Fibroblast of peridontal ligament (primary cell): ENCODE measurements around the gene PPM1A.
A peak's percentile ranks its signal among the peaks of the same experiment; 100 is the strongest.
"Not testable (repeated sequence)": the region's sequence is repeated elsewhere in the genome, so short reads cannot be mapped to it uniquely, and the experiment has no call there.

ENCODE experiments used
- DNase-seq: peaks from one replicate; pipeline ENCODE4 v3.0.0-alpha.2; 2010; ENCODE audit errors: extremely low read depth

PPM1A gene

DNA sequence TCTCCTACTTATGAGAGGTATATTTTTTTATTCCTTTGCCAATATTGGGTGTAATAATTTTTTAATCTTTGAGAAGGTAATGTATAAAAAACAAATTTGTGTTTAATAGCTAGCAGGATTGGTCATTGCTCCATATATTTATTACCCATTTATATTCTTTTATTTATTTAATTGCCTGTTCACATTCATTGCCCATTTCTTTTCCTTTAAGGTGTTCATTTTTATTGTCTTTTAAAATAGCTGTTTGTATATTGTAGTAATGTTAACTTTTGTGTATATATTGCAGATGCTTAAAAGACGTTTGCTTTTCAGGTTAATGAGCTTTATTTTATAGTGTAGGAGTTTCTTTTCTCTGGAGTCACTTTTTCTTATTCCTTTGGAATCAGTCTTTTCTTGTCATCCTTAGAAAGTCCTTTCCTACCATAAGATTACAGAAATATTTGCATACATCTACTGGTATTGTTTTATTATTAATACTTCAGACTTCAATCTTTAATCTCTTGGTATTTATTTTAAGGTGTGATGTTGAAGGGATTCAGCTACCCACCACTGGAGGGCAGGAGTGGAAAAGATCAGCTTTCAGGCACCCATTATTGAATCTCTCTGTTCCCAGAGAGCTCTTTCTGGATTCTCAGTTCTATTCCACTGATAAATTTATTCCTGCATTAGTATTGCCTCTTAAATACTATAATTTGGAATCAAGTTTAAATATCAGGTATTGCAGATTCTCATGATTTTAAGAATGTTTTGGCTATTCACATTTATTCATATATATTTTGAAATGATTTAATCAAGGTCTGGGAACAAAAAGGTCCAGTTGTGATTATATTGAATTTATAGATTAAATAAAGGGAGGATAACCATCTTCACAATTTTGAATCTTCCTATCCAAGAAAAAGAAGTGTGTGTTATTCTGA is 17.3 kb downstream of the PPM1A start:
- peak; percentile 14 for DNase-seq

DNA sequence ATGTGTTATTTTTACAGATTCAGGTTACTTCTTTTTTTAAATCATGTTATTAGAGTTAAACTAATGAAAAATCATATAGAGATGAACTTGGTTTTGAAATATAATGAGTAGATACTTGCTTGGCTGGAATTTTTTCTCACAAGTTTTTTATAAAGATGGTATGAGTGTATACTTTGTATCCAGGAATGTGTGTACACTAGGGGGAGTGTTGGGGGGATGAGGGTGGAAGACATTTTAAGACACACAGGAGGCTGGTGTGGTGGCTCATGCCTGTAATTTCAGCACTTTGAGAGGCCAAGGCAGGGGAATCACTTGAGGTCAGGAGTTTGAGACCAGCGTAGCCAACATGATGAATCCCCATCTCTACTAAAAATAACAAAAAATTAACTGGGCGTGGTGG is 23.2 kb downstream of the PPM1A start:
- no peak for DNase-seq

DNA sequence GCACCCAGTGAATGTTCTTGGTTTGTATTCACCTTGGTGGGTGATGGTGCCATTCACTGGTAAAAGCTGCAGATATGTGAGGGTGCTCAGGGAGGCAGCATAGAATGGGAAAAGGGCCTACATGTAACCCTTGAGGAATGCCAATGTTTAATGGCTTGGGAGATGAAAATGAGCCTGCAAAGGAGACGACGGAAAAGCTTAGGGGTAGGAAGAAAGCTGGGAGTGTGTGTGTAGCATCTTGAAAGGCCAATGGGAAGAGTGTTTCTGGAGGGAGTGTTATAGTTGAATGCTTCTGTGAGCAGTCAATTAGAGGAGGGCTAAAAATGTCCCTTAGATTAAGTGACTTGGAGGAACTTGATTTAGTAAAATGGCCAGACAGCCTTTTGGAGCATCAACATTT is 24.9 kb downstream of the PPM1A start:
- DNase-seq = no peak

DNA sequence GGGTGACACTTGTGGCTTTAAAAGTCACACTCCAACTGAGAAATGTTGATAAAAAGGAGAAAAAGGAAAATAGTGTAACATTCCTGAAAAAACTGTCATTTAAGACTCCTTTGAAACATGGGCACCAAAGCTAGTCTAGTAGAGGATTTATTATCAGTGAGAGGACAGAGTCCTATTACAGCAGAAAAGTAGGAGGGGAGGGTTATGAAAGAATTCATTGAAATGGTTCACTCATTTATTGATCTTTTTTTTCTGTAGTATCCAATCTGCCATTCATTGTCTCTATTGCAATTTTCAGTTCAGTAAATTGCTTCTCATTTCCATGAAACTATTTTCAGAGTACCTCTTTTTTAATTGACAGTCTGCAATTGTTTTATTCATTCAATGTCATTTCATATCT is 25.4 kb downstream of the PPM1A start:
- DNase-seq = no peak

DNA sequence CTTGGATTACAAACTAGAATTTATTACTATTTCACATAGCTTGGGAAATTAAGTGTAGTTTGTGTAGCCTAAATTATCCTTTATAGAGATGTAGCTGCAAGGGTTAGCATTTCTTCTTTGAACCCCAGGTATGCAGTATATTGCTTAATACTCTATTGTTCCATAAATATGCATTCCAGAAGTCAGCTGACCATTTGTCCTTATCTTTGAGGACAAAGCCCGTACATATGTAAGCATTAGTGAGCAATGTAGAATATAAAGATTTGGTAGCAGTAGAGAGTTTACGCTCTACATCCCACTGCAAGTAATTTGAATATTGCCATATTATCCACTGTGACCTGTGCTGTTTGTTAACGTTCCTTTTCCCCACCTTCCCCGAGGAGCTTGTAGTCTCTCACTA is 26.9 kb downstream of the PPM1A start:
- DNase-seq = no peak

DNA sequence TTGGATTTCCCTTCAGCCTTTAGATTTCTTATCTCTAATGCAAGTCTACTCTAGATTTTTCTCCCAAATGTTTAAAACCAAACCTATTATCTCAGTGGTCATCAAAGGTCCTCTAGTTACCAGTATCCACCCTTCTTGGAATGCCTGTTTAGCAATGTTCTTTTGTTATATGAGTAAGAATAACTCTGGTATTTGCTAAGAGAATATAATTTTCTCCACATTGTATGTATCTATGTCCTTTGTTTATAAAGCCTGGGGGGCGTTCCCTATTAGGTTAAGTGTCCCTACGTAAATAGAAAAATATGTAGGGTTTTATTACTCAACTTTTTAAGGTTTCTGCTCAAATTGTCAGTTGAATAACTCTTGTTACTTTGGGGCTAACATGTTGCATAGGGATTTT is 27.3 kb downstream of the PPM1A start:
- DNase-seq = no peak

DNA sequence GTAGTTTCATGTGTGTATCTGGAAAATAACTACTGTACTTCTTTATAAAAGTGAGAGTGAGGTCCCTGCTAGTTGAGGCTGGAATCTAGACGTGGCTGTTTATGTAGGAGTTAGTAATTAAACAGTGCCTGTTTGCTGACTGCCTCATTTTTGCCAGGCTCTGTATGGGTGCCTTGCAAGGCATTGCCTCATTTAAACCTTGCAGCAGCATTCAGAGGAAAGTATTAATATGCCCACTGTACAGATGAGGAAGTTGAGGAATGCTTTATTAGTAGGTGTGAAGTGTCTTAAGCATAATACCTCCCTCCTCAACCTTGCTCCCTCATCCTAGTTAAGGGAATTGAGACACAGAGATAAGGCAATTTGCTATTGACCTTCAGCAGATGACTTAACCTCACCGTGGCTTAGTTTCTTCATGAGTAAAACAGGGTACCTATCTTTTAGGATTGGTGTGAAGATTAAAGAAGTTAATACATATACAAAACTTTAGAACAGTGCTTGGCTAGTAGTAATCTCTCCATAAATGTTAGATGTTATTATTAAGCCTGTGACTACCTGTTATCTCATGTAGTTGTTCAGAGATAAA is 28.7 kb downstream of the PPM1A start:
- no peak for DNase-seq

DNA sequence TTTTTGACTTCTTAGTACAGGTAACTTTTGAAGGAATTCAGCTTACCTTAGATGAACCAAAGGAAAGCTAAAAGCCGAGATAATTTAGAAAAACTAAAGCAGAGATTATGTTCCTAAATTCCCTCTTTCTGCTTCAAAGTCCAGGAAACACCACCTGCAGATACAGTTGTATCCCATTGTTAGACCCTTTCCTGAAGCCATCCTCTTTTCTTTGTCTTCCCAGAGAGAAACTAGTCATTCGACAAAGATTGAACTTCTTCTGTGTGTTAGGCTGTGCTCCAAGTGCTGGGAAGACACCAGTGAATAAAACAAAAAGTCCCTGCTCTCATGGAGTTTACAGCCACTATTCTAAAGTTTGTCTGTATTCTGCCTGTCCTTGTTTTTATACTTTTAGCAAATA is 29.3 kb downstream of the PPM1A start:
- DNase-seq = no peak

DNA sequence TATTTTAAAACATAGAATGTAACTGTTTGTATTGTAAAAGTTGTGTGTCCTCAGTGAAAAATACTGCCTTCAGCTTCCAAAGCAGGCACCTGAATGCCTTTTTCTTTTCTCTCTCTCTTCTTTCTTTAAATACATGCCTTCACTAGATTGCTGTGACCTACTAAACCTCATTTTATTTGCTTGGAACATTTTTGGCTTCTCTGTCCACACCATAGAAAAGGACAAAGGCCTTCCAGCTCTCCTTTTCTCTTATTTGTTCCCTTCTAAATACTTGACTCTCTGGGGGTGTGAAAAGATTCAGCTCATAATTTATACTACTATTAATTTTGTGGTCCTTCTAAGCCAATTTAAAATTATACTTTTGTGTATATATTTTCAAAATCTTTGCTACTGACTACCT is 38.4 kb downstream of the PPM1A start:
- no peak for DNase-seq

DNA sequence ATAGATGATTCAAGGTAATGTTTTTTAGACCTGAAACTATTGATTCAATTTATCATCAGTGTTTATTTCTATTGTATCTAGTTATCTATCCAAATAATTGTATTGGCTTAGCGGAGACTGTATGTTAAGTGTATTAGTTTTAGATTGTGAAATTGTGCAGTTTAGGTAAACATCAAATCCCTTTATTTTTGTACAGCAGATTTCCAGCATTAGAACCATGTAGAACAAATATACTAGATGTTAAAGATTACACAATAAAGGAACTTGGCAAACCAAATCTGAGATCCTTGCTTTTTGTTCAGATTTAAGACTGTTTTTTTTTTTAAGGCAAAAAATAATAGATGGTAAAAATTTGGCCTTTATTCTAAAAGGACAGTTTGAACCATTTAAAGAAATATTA is 39.3 kb downstream of the PPM1A start:
- no peak for DNase-seq

DNA sequence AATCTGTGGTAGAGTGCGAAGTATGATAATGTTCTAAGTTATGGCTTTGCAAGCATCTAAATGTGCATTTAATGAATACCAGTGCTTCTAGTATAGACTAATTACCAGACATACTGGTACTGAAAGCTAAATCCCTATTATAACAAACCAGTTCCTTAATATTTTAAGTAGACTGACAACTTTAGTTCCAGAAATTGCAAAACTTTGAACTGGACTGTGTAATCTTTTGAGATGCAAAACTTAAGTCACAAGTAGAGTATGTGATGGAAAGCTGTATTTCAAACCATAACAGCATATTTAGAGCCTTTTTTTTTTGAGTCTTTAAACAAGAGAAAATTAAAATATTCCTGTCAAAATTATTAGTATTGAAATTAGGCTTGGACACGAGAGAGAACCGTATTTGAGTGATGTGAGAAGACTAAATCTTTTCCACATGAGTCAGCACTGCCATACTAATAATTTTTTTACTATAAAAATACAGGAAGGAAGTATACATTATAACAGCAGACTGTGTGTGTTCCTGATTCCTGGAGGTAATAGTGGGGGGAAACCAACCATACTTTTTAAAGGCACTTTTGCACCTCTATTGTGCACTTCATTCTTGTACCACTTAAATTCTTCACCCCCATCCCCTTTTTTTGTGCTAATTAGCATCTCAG is 45.5 kb downstream of the PPM1A start:
- DNase-seq = no peak

DNA sequence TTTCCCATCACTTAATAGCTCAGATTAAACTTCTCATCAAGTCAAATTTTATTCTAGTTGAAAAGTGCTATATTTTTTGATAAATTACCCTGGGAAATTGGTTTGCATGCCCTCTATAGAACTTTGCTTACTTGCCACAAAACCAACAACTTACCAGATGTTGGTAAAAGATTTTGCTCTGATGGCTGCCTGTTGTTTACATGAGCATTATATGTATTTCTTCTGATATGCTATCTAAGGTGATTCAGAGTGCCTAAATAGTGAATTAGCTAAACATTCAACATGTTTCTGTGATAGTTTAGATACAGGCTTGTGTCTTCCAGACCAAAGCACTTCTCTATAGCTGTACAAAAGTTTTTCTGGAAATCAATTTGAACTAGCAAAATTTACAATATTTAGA is 51.0 kb downstream of the PPM1A start:
- no peak for DNase-seq

DNA sequence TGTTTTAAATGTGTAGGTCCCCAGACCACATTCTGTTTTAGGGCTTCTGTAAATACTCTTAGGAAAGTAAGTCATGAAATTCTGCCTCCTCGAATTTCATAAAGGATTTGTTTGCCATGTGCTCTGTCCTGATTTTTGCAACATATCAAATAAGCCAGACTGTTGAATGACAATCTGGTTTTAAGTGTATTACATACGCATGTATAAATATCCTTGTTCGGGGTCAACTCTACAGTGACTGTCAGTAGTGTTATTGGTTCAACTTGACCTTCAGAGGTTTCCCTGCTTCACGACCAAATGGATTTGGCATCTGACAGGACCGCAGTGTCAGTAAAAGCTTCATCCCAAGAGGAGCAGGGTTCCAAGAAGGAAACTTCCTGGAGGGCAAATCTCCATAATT is 52.7 kb downstream of the PPM1A start:
- no peak for DNase-seq

DNA sequence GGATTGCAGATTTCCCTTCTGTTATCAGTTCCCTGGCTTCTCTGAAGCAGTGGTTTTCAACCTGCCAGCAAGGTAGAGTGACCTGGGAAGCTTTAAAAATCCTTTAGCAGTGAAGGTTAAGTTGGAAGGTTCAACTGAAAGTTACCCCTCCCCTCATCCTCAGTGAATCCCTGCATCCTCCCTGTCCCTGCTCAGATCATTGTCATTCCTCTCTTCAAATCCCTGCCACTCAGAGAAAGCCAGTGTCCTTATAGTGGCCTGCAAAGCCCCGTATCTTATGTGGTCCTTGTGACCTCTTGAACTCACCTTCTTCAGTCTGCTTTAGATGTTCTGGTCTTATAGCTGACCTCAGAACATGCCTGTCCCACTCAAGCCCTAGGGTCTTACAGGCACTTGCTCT is 53.6 kb downstream of the PPM1A start:
- DNase-seq = no peak

DNA sequence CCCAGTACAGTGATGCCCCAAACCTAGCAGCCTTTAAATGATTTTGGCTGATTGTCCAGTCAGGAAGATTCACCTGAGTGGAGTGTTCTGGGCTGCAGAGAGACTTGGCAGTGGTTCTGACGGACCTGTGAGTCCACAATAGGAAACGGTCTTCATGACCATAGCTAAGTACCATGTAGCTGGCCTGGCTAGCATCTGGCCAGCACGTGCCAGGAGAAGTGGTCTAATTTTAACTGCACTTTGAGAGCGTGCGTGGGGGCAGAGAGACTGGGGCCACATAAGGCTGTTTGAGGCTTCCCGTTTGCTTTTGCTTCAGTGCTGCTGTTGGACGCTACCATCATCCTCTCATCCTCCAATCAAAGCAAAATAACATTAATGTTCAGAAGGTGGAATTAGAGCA is 54.7 kb downstream of the PPM1A start:
- no peak for DNase-seq

DNA sequence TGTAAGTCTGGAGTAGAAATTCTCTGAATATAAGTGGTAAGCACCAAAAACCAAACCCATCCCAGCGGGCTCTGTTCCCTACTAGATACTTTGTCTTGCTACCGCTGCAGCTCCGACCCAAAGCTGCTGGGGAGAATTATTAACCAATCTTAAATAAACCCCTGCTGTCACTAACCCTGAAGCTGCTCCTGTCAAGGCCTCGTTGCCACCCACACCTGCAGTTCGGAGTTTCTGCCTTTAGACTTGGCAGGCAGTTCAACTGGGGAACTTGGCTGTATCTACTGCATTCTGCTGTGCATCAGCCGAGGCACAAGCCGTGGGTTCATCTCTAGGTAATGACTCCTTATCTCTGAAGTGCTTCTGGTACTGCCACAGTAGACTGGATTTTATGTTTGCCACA is 55.5 kb downstream of the PPM1A start:
- no peak for DNase-seq

DNA sequence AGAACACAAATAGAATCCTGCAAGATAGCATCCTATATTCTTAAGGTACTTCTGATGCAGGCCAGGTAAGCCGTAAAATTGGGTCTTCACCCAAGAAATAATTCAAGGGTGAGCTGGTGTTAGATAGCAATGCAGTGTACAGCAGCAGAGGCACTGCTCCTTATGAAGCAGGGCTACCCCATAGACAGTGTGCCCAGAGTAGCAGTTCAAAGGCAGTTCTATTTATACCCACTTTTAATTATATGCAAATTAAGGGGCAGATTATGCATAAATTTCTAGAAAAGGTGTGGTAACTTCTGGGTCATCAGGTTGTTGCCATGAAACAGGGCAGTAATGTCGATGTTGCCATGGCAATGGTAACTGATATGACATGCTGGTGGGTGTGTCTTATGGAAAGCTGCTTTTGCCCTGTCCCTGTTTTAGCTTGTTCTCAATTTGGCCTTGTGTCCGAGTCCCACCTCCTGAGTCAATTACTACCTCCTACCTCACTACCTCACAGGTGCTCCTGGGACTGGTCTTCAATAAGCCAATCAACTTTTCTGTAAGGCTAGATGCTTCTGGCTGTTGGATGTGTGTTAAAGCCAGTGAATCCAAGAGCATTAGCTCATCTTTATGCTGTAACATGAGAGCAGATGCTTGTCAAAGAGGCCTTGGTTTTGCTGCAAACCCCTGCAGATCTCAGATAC is 61.0 kb downstream of the PPM1A start:
- DNase-seq = peak; percentile 23

DNA sequence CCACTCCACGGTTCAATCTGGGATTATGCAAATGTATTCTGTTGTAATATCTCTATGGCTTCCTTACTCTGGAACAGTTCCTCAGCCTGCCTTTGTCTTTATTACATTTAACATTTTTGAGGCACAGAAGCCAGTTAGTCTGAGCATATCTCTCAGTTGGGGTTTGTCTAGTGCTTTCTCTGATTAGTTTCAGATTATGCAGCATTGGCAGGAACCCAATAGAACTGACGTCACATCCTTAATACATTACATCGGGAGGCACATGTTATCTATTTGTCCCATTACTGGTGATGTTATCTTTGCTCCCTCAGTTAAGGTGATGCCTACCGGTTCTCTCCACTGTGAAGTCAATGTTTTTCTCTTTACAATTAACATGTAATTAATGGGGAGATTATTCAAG is 62.4 kb downstream of the PPM1A start:
- DNase-seq = peak; percentile 76

DNA sequence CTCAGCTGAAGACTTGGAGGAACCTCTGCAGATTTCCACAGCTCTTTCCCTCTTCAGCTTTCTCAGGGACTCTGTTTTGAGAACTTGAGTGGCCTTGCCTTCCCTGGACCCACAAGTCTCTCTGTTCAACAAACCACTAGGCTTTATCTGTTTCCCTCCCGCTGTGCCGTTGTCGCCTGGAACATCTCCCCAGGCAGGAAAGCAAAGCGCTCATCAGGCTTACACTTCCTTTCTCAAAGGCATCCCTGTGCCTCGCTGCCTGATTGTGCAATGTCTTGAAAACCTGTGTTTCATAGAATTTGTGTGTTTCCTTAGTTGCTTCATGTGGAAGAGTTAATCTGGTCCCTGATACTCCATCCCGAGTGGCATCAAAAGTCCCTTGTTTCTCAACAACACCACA is 64.1 kb downstream of the PPM1A start:
- no peak for DNase-seq

DNA sequence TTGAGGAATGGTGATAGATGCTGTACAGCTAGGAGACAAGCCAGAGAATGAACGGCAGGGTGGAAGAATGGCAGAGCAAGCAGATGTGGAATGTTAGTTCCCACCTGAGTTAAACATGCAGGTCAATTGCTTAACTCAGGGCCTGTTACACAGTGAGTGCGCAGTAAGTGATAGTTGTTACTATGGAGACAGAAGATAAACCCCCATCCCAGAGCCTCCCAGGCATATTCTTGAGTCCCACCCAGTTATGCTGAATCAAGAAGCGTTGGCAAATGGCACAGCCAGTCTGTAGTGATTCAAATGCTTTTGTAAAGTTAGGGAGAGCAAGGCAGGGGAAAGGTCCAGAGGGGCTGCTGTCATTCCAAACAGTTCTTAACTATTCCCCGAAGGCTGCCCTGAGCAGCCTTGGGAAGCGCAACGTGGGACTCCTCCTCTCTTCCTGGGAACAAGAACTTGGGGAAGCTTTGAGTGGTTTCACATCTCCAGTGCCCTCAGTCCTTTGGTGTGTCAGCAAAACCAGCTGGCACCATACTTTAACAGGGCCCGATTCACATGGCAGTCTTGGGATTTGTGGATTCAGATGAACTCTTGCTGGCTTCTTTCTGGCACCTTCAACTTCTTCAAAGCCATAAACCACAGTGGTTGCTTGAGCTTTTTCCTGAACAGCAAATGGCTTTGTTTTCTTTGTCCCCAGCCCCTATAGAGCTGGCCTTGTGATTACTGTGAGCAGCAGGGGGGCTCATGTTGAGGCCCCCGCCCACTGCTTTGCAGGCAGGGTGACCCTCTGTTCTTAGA is 66.4 kb downstream of the PPM1A start:
- no peak for DNase-seq

DNA sequence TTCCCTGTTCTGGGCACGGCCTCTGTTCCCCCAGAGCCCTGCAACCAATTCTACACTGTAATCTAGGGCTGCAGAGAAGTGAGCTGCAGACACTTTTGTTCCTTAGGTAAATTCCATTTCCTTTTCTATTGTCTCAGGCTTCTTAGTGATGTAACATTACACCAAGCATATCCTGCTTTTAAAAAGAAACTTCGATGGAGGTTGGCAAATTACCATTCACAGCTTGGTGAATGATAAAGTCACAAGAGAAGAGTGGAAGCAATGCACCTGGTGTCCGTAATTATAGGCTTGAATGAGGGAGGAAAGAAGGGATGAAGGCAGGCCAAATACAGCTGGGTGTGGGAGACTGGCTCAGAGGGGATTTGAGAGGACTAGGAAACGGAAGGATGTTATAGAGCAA is 68.6 kb downstream of the PPM1A start:
- DNase-seq = no peak

DNA sequence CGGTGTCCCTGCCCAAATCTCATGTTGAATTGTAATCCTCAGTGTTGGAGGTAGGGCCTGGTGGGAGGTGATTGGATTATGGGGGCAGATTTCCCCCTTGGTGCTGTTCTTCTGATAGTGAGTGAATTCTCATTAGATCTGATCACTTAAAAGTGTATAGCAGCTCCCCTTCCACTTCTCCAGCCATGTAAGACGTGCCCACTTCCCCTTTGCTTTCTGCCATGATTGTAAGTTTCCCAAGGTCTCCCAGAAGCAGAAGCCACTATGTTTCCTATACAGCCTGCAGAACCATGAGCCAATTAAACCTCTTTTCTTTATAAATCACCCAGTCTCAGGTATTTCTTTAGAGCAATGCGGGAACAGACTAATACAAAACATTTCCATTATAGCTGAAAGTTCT is 71.8 kb downstream of the PPM1A start:
- DNase-seq = not testable (repeated sequence)
